ENCODE data around the gene C14orf132.

The C14orf132 gene

GRCh38 chr14:96120392-96120791, 81.2 kb downstream of the C14orf132 start:
- DNase-seq (ENCODE audit: low spot score), result no peak

GRCh38 chr14:96120941-96121340, 81.8 kb downstream of the C14orf132 start:
- no peak for DNase-seq (ENCODE audit: low spot score)

- DNase-seq (ENCODE audit: low spot score), result no peak
These were observed 82.7 kb downstream of the C14orf132 start for GRCh38 chr14:96121660-96122395.

GRCh38 chr14:96122496-96122895, 83.3 kb downstream of the C14orf132 start:
- DNase-seq (ENCODE audit: low spot score), result no peak

- no peak for DNase-seq (ENCODE audit: low spot score)
These were observed 86.4 kb downstream of the C14orf132 start for GRCh38 chr14:96125536-96125935.

DNA sequence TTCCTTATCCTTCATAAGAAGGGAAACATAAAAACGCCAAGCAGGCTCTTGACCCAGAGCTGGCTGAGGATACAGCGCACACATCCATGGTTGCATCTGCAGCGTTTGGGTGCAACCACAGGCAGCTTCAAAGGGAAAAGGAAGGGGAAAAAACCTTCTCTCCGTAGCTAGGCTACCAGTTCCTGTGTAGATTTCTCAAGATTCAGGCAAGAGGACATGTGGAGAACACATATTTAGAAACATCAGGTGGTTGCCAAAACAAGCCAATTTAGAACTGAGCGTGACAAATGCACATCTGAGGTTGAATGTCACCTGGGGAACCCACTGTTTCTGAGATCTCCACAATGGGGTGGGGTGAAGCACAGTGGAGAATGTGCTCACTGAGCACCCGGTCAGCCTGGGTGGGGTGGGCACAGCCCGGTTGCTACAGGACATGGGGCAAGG, 87.2 kb downstream of the C14orf132 start:
- peak; percentile 71 for DNase-seq (ENCODE audit: low spot score)

- peak; percentile 2 for DNase-seq (ENCODE audit: low spot score)
These were observed 87.7 kb downstream of the C14orf132 start for GRCh38 chr14:96126783-96127271.

- no peak for DNase-seq (ENCODE audit: low spot score)
These were observed 90.1 kb downstream of the C14orf132 start for GRCh38 chr14:96129128-96129736.

DNA sequence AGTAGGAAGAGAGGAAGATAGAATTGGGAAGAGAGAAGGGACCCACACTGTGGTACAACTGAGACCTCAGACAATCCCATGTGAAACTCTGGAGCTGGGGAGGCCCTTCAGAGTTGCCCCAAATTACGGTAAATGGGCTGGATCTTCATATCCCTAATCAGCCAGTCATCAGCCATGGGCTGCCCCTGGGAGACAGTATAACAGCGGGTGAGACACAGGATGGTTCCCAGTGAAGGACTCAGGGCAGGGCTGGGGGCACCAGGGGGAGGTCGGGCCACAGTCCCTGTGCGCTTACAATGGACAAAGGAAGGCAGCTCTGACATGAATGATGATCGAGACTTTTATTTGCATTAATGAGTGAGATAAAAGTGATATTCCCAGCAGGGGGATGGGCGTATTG, 91.2 kb downstream of the C14orf132 start:
- no peak for DNase-seq (ENCODE audit: low spot score)

DNA sequence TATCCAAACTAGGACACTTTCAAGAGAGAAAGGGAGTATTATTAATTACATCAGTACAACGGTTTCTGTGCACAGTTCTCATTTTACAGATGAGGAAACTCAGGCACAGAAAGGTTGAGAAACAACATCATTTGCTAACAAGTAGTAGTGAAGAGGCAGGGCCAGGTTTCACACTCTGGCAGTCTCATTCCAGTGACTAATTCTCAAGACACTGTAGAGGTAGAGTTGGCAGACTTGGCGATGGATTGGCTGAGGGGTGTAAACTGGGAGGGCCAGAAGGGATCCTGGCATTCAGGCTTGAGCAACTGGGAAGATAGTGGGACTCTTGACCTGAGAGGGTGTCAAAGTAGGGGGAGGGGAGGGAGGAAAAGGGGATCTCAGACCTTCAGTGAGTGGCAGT, 91.7 kb downstream of the C14orf132 start:
- no peak for DNase-seq (ENCODE audit: low spot score)

- no peak for DNase-seq (ENCODE audit: low spot score)
These were observed 92.7 kb downstream of the C14orf132 start for GRCh38 chr14:96131836-96132235.

GRCh38 chr14:96134508-96134907, 95.3 kb downstream of the C14orf132 start:
- DNase-seq (ENCODE audit: low spot score), result no peak

DNA sequence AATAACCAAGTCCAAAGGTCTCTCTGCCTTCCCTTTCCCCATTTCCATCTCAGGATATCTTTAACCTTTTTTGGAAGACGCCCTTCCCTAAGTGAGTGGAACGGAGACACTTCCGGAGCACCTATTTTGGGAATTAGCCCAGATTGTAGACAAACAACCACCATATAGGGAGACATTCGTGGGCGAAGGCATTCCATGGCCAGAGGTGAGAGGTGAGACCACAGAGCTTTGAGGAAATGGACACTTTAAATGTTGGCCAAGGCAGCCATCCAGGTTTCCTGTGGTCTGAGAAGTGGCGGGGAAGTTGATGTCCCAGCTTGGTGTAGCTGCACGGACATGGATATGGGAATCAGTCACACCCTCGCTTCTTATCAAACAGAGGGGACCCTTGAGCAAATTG, 96.1 kb downstream of the C14orf132 start:
- DNase-seq (ENCODE audit: low spot score), result no peak

GRCh38 chr14:96136371-96137005, 97.3 kb downstream of the C14orf132 start:
- no peak for DNase-seq (ENCODE audit: low spot score)

GRCh38 chr14:96138241-96138640, 99.1 kb downstream of the C14orf132 start:
- no peak for DNase-seq (ENCODE audit: low spot score)

DNA sequence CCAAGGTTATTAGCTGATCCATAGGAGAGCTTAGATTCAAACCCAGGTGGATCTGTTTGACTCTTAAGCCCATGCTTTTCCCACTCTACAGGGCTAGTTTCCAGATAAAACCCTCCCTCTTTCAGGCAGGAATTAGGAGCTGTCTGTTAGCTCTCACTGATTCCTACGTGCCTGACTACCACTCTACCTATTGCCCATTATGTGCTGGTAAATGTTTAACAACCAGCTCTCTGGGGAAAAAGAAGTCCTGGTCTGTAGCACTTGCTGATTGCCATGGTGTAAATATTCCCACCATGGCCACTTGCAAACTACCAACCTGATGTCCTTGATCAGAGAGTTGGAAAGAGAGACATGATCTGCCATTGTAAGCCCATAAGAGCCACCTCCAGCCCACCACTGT, 100.0 kb downstream of the C14orf132 start:
- no peak for DNase-seq (ENCODE audit: low spot score)

GRCh38 chr14:96139879-96140278, 100.7 kb downstream of the C14orf132 start:
- DNase-seq (ENCODE audit: low spot score), result no peak

DNA sequence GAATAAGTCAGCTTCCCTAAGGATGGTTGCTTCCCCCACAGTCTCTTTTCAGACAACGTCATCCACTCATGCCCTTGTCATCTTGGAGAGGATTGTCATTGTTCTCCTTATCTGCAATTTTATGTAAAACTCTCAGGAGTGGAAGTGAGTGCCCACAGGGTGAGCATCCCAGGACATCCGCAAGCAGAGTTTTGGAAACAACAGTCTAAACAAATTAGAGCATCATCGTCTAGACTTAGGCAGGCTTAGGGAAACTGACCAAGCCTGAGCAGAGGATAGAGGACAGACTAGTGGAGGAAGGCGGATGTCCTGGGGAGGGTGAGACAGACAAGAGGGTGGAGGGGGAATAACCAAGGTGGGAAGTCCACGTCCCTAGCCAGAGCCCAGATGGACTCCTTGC, 101.8 kb downstream of the C14orf132 start:
- no peak for DNase-seq (ENCODE audit: low spot score)

Measured in CD4-positive, alpha-beta T cell treated with Interleukin-2 at 100 ng/mL for 4 hours (primary cell).